ENCODE data around the gene ADAMTS15.

ADAMTS15 gene

DNA sequence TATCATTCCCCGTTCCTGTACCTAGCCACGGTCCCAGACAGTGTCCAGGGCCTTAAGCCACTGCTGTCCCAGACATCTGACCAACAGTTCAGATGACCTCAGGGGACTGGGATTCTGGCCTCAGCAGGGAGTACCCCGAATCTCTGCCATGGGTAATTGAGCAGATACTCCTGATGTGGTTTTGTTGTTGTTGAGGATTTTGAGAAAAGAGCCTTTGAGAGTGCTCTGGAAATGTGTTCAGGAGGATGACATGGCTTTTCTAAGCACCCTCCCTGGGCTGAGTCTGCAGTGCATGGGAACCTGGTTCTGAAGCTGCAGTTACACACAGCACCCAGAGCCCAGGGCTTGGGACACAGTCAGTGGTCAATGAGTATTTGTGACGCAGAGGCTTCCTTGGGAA is 30.4 kb downstream of the ADAMTS15 start:
- DNase-seq (ENCODE audit: low spot score): no peak

DNA sequence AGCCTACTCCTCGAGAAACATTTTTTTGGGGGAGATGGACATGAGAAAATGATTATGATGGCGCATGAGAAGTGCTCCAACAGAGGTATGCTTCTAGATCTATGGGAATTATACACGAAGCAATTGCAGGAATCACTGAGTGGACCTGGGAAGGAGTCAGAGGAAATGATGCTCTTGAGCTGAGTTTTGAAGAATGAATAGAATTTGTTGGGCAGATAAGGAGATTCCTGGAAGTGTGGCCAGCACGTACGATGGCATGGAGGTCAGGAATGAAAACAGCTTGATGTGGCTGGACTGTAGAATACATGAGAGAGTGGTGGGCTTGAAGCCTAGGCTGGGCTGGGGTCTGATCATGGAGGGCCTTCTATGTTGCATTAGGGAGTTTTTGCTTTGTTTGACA is 31.7 kb downstream of the ADAMTS15 start:
- no peak for DNase-seq (ENCODE audit: low spot score)

DNA sequence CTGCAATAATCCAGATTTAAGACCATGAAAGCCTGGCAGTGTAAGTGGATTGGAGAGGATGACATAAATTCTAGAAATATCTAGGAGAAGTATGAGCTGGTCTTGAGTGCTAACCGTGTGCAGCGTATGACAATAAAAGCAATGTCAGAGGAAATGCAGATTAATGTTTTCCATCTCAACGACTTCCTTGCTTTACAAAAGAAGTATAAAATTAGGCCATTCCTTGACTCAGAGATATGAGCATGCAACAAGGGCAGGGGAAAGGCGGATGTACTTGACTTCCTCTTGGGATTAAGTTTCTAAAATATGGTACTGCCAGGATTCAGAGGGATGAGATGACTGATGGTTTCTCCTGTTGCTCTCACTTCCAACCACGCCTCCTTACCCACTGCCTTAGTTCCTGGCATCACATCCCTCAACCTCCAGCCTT is 32.3 kb downstream of the ADAMTS15 start:
- DNase-seq (ENCODE audit: low spot score): no peak

DNA sequence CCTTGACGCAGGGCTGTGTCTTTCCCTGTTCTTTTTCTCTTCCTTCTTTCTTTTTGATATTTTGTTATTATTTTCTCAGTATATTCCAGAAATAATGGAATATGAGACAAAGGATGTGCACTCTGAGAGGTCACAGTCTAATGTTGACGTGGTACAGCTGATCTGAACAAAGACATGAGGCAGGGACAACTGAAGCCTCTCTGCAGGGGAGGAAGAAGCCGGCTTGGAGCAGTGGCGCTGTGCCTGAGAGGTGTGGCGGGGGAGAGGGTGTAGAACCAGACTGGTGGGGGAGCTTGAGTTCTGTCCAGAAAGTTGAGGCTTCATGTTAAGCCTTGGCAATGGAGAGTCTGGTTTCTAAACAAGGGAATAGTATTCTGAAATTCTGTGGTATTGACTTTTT is 34.7 kb downstream of the ADAMTS15 start:
- no peak for DNase-seq (ENCODE audit: low spot score)

DNA sequence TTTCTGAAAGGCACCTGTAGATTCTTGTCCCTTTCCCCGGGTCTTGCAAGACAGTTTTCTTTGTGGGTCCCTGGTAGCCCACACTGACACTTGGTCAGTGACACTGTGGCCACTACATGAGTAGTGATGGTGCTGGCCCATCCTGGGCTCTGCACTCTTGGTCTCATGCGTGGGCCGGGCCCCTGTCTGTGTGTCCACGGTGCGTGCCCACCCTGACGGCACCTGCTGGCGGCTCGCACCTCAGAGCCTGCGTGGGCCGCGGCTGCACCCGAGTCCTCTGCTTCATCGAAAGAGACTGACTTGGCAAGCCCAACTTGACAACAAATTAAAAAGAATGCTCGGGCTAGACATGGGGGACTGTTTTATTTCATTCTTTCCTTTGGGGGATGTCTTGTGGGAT is 37.5 kb downstream of the ADAMTS15 start:
- no peak for DNase-seq (ENCODE audit: low spot score)

DNA sequence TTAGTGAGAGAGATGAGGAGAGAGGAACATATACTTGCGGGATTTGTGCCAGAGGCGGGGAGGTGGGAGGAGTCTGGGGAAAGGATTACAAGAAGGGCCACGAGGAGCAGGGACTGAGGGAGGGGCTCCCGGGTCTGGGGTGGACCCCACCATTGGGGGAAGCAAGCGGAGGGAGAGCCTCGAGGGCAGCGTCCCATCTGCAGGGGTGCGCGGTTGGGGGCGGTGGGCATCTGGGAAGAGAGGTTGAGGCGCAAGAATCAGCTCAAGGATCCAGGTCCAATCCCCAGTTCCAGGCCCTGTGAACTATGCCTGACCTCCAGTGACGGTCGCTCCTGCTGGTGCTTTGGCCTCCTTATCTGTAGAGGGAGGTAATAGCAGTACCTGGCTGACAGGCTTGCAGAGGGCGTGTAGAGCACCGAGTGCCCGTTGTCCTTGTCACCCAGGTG is 38.0 kb downstream of the ADAMTS15 start:
- no peak for DNase-seq (ENCODE audit: low spot score)

DNA sequence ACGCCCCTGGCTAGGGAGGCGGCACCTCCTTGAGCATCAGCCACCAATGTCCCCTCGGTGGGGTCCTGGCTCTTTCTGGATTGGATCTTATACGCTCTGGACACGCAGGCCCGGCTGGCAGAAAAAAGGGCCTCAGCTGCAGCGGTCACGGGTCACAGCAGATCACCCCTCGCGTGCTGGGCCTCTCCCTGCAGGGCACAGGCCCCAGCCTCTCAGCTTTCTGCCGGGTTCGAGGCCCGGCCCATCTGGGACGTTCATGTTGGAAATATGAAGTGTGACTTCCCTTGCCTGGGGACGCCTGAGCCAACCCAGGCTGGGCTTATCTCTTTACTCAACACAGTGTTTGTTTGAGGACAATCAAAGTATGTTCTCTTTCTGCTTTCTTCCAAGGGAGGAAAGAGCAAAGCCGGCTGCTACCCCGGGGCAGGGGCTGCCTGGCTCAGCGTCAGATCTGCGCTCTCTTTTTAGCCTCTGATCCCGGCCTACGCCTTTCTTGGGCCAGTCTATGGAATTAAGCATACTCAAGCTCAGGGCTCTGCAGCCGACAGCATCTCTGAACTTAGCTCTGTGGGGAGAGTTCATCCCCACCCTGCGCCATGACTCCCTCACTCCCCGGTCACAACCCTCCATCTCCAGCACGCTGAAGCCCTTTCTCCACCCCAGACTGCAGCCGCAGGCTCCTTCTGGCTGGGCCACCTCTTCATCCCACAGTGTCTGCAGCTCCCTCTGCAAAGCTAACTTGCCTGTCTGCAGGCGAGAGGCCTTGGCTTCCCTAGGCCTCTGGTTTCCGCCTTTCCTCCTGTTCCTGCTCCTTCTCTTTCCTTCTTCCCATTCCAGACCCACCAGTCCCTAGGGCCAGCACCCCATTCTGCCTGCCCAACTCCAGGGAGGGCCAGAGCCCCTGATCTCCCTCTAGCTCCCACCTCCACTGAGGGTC is 38.8 kb downstream of the ADAMTS15 start:
- no peak for DNase-seq (ENCODE audit: low spot score)

DNA sequence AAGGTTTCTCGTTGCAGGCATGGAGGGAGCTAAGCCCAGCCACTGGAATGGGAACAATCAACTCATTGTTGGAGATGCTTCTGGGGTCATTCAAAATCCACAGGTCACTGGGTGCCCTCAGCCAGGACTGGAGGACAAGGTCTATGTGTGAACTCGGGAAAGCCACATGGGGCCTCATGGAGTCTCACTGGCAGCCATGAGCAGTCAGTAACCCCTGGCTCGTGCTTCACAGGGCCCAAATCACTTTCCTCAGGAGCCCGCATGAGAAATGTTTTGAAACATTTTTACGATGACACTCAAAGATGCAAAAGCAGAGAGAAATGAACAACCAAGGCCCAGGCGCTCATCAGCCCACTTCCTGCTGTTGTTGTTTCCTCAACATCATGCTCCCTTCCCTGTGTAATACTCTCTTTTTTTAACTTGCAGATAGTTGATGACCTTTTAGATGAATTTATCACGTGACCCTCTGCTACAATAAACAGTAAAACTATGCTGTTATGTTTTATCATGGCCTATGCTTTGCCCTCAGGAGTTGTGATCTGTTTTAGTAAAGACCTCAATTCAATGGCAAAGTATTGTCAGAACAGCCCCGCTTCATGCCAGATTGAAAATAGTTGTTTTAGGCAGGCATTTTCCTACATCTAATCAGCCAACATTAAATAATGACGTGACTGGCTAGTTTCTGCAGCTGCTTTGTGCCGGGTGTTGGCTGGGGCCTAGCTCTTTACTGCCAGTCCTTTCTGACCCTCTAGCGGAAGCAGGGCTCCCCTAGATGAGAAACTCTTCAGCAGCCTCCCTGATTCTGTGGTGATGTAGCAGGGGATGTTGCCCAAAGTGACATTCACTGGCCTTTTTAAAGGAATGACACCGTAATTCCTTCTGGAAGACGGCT is 39.7 kb downstream of the ADAMTS15 start:
- no peak for DNase-seq (ENCODE audit: low spot score)

DNA sequence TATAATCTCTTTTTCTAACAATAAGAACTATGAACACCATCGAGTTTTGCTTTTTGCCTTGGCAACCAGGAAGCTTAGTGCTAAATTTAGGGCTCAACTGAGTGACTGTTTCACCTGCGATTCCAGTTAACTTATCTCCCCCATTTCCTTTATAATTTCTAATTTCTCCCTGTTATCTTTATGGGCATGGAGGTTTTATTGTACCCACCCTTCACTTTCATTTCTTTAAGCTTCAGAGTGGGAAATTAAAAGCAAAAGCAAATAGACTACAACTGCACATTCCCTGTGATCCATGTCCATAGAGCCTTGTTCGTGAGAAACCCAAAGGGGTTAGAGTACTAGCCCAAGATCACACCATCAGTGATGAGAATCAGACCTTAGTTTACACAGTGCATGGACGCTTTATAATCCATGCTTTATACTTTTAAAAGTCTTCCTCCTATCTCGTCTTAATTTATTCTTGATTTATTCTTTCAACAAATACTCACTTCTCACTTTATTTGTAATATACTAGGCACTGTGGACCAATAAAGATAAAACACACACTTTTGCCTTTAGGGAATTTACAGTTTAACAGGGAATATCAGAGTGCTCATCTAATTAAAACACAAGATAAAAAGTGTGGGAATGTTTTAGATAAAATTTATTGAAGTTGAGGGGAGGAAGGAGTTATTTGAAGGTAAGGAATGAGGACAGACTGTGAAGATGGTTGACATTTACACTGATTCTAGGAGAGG is 40.6 kb downstream of the ADAMTS15 start:
- no peak for DNase-seq (ENCODE audit: low spot score)

DNA sequence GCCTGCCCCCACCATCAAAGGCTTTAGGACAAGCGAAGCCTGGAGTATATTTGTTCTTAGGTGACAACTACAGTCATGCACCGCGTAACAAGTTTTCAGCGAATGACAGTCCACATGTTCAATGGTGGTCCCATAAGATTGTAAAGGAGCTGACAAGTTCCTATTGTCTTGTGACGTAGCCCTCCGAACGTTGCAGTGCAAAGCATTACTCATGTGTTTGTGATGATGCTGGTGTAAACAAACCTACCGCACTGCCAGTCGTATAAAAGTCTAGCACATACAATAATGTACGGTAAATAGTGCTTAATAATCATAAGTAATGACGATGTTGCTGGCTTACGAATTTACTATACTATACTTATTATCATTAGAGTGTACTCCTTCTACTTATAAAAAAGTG is 41.3 kb downstream of the ADAMTS15 start:
- DNase-seq (ENCODE audit: low spot score): no peak

DNA sequence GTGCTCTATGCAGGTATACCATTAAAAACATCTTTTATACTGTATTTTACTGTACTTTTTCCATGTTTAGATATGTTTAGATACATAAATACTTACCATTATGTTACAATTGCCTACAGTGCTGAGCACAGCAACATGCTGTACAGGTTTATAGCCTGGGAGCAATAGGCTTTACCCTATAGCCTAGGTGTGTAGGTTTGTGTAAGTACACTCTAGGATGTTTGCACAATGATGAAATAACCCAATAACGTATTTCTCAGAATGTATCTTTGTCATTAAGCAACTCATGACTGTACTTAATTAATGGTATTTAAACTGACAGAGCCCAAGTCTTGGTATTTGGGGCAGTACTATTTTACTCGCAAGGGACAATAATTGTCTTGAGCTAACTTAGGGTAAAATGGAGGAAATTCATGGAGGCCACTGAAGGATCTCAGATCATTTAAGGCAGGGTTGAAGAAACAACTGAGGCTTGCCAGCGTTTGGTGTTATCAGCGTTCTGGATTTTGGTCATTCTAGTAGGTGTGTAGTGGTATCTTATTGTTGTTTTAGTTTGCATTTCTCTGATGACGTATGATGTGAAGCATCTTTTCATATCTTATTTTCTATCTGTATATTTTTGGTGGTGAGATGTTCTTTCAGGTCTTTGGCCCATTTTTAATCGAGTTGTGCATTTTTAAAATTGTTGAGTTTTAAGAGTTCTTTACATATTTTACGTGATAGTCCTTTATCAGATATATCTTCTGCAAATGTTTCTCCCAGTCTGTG is 42.4 kb downstream of the ADAMTS15 start:
- no peak for DNase-seq (ENCODE audit: low spot score)

DNA sequence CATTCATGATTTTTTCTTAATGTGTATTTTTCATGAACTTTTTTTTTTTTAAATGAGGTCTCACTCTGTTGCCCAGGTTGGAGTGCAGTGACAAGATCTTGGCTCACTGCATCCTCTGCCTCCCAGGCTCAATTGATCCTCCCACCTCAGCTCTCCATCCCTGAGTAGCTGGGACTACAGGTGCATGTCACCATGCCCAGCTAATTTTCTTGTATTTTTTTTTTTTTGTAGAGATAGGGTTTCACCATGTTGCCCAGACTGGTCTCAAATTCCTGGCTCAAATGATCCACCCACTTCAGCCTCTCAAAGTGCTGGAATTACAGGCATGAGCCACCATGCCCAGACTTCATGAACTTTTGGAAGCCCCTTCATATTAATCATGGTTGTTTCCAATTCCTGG is 49.7 kb downstream of the ADAMTS15 start:
- DNase-seq (ENCODE audit: low spot score): no peak

DNA sequence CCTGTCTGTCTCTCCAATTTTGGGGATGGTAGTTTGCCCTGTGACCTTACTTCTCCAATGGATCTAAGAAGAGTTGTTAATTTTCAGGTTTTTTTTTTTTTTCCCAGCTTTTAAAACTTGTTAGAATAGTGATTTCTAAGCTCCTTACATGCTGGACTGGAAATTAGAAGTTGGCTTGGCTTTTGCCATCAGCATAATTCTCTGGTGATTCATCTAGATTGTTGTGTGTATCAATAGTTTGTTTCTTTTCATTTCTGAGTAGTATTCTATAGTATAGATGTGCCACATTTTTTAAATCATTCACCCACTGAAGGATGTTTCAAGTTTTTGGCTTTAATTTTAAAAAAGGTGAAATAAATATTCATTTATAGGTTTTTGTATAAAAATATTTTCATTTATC is 51.4 kb downstream of the ADAMTS15 start:
- no peak for DNase-seq (ENCODE audit: low spot score)

DNA sequence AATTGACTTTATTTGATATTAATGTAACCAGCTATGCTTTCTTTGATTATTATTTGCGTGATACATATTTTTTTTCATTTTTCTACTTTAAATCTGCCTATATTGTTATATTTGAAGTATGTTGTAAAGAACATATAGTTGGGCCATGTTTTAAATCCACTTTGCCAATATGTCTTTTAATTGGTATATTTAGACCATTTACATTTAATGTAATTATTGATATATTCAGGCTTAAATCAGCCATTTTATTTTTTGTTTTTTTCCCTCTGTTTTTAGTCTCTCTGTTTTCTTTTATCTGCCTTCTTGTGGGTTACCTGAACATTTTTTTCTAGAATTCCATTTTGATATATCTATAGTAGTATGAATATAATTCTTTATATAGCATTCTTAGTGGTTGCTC is 55.9 kb downstream of the ADAMTS15 start:
- DNase-seq (ENCODE audit: low spot score): no peak

DNA sequence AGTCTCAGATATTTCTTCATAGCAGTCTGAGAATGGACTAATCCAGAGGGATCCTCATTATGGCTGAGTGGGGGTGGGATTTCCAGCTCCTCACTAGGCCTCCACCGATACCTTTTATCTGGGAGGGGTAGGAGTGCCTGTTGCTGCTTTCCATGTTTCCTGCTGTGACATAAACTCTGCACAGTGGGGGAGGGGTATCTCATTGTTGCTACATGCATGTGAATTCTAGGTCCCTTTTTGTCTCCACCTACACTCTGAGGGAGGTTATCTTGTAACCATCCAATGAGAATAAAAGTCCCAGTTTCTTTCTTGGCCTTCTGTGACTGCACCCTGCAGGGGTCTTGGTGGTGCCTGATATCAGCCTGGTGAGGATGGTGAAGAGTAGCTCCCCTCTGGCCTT is 60.5 kb downstream of the ADAMTS15 start:
- no peak for DNase-seq (ENCODE audit: low spot score)

DNA sequence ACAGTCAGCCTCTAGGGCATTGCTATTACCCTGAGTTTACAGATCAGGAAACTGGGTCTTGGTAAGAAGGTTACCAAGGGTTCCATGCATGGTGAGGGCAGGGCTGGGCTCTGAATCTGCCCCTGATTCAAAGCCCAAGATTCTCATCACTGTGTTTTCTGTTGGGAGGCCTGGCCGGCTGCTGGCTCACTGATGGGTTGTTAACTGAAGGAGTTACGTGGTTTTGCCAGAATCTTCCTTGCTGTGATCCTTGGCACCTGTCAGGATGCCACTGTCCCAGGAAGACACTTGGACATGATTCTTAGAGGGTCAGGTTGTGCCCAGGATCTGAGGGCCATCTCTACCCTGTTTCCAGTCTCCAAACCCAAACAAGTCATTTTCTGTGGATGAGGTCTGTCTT is 61.5 kb downstream of the ADAMTS15 start:
- DNase-seq (ENCODE audit: low spot score): no peak

DNA sequence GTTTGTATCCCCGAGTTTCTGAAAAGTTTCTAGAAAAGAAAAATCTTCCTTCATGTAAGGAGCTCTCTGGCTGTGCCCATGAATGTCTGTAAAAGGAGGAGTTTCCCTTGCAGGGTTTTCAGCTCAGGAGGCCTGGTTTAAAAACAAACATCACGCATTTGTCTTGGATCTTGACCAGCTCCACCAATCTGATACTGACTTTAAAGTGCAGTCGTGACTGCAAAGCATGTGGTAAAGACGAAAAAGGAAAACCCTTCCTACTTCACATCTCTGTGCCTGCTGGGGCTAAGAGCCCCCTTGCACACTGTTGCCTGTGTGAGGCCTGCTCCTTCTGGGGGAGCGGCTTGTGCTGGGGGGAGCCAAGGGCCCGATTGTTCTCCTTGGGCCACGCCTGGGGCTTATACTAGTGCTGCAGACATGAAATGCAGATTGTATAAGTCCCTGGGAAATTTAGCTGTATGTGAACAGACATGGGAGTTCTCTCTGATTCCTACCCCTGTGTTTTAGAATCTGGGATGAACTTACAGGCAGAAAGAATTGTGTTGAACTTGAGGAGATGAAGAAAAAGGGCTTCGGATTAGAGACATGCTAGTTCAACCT is 62.1 kb downstream of the ADAMTS15 start:
- no peak for DNase-seq (ENCODE audit: low spot score)

DNA sequence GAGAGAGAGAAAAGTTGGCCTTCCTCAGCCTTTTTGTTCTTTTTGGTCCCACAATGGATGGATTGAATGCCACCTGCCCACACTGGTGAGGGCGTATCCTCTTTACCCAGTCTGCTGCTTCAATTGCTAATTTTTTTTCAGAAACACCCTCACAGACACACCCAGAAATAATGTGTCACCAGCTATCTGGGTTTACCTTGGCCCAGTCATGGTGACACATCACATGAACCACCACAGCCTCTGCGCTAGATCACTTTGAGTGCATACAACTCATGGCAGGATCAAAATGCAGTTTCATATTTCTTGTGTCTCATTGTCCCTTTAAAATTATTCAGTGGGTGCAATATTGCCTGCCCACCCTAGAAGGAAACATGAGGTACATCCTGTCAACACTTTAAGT is 63.3 kb downstream of the ADAMTS15 start:
- DNase-seq (ENCODE audit: low spot score): peak; percentile 40

DNA sequence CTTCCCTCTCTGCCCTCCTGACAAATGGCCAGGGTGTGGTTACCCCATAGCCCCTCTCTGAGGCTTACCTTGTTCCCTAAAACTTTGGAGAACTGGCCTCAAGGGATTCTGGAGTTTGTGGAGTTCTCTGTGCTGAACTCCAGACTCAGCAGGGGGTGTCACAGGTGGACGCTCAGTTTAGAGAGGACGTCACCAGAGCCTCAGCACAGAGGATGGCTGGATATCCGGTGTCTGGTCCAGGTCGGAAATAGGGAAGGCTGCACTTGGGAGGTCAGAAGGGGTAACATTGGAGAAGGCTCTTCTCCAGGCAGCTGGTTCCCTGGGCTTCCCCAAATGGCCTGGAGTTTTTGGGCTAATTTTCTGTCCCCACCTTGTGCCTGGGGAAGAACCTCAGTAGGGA is 64.2 kb downstream of the ADAMTS15 start:
- DNase-seq (ENCODE audit: low spot score): no peak

DNA sequence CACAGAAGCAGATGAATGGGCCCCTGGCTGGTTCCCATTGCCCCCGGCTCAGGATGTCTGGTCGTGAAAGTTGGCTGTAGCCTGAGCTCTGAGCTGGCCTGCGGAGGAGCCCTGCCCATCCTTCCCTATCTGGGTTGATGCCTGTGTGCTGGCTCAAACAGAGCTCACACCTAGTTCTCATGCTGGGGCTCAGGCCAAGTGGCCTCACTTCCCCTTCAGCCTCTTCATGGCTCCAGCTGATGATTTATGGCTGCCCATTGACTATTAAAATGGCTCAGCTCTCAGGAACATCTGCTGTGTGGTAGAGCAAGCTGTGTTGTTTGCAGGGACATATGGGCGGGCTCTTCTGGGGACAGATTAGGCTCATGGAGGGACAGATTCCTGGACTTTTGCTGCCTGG is 64.7 kb downstream of the ADAMTS15 start:
- no peak for DNase-seq (ENCODE audit: low spot score)

DNA sequence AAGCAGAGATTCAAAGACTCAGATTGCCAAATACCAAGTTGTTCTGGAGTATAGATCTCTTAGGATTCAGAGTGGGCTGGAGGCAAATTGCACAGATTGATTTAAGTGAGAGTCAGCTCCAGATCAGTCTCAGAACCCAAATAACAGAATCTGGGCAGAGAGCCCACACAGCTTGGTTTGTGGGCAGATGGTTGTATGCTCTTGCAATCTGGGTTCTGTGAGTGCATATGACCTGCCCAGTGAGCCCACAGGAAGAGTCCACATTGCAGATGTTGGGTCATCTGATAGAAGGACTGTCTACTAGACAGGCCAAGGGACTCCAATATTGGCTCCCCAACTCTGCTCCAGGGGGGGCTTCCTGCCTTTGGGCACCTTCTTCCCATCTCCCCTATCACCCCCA is 65.9 kb downstream of the ADAMTS15 start:
- no peak for DNase-seq (ENCODE audit: low spot score)
